ENCODE results near the gene S100G. TPM values are rescaled to one million over a fixed set of nuclear protein-coding genes. Genes with fewer than 3 reads are reported as not detected.

S100G gene
- total and polyA plus RNA-seq, 2 of the 4 experiments (the other 2 are of a cell fraction) = not detected

GRCh38 chrX:16617382-16617781, 32.6 kb upstream of the S100G start:
- TF ChIP-seq RFX5 (IDR thresholded peaks at IDR 0.05; ENCODE audit: low read depth, low read length) = no peak
- no peak for TF ChIP-seq FOS (IDR thresholded peaks at IDR 0.05; ENCODE audit: low read depth, low read length)
- TF ChIP-seq NFE2L2 (IDR thresholded peaks at IDR 0.05; ENCODE audit: low read depth, low read length) = no peak
- no peak for TF ChIP-seq CHD1 (IDR thresholded peaks at IDR 0.05; ENCODE audit: low read depth, low read length)
- no peak for TF ChIP-seq USF2 (IDR thresholded peaks at IDR 0.05; ENCODE audit: low read depth, low read length)
- no peak for TF ChIP-seq CTCF (conservative IDR thresholded peaks at IDR 0.05; ENCODE audit: low read depth, low read length)
- no peak for TF ChIP-seq RAD21 (IDR thresholded peaks at IDR 0.05; ENCODE audit: low read length)
- TF ChIP-seq SMC3 (IDR thresholded peaks at IDR 0.05; ENCODE audit: low read depth, low read length) = no peak
- no peaks in the 10 kb centered on the region for H3K79me1 ChIP-seq (ENCODE audit: low read depth in 1 of 2, low read length in 2 of 2)
- CTCF ChIA-PET = no interaction called here
- dilution Hi-C loops (cut with HindIII; ENCODE audit: low sequenced_read_pairs, unreplicated experiment) (no loop called here), intact Hi-C loops (cut with micrococcal nuclease) (no loop called here), in situ Hi-C loops (cut with MboI; ENCODE audit: low sequenced_read_pairs) (no loop called here)
- H3K4me1 ChIP-seq (ENCODE audit: control insufficient read depth, insufficient read depth, low read length) = no peaks in the 10 kb centered on the region
- H3K56ac ChIP-seq (ENCODE audit: extremely low read depth, insufficient read depth, low read length) = no peak overlapping the region
- no TSS peak for BruUV-seq (replicated peaks)
- H2AK9ac ChIP-seq (replicated peaks; ENCODE audit: low read depth, low read length, poor library complexity) = no peak overlapping the region
- peaks cover 2% of the 10 kb centered on the region; the same call in 1 of the 2 replicates for H3K27me3 ChIP-seq (ENCODE audit: control insufficient read depth, insufficient read depth, low read length)
- H2AK5ac ChIP-seq (ENCODE audit: low read depth, low read length) = no peak overlapping the region
- no peak overlapping the region for H4K8ac ChIP-seq (ENCODE audit: low read depth in 2 of 2, low read length in 2 of 2)
- no peak overlapping the region for H2BK120ac ChIP-seq (ENCODE audit: low read depth, low read length)
- H4K5ac ChIP-seq (ENCODE audit: low read depth, low read length) = no peak overlapping the region
- no peak overlapping the region for H3K4me3 ChIP-seq (ENCODE audit: insufficient read depth, low read depth, low read length)
- no peak overlapping the region for H2BK5ac ChIP-seq (ENCODE audit: low read depth, low read length, poor library complexity, severe bottlenecking)
- H2AFZ ChIP-seq (replicated peaks; ENCODE audit: low read length, poor library complexity) = no peak overlapping the region
- H4K20me1 ChIP-seq (ENCODE audit: insufficient read depth, low read length) = no peaks in the 10 kb centered on the region
- H3K14ac ChIP-seq (replicated peaks; ENCODE audit: low read depth, low read length) = no peak overlapping the region
- DNase-seq (no peak), ATAC-seq (ENCODE audit: low read depth) (no peak)
- H2BK20ac ChIP-seq (ENCODE audit: low read depth, low read length) = no peak overlapping the region
- no peak overlapping the region for H4K91ac ChIP-seq (ENCODE audit: insufficient read depth, low read depth, low read length)
- H3K23ac ChIP-seq (ENCODE audit: low read depth, low read length) = no peak overlapping the region
- no peak overlapping the region for H3K18ac ChIP-seq (ENCODE audit: low read depth, low read length)
- POLR2A ChIA-PET (ENCODE audit: unreplicated experiment) = no interaction called here
- no CpG with 5 or more reads among the region's 1 CpG for whole genome bisulfite sequencing, 2 experiments (ENCODE audit: extremely low coverage in 2 of 2, insufficient read length in 1 of 2)
- no peak overlapping the region for H3K4ac ChIP-seq (ENCODE audit: low read depth, low read length)
- no peak overlapping the region for H3K9ac ChIP-seq (ENCODE audit: low read depth, low read length)
- H2BK15ac ChIP-seq (ENCODE audit: low read depth, low read length) = no peak overlapping the region
- peaks cover 8% of the 10 kb centered on the region; the same call in 1 of the 2 replicates for H3K36me3 ChIP-seq (ENCODE audit: control insufficient read depth, insufficient read depth, low read length)
- no peak overlapping the region for H3K4me2 ChIP-seq (ENCODE audit: low read depth, low read length)
- H3K27ac ChIP-seq (ENCODE audit: insufficient read depth, low read length) = no peak overlapping the region
- no peaks in the 10 kb centered on the region for H3K9me3 ChIP-seq (ENCODE audit: control insufficient read depth, insufficient read depth, low read length)
- H3K9me1 ChIP-seq (ENCODE audit: insufficient read depth, low read length) = no peaks in the 10 kb centered on the region; the same call in 1 of the 2 replicates
